ENCODE results near the gene LRRFIP2.

- TF ChIP-seq EZH2phosphoT487 (IDR thresholded peaks at IDR 0.05; ENCODE audit: borderline replicate concordance) = no peak
- no peak for TF ChIP-seq CTCF (conservative IDR thresholded peaks at IDR 0.05; ENCODE audit: low read length)
These were observed 100.2 kb downstream of the LRRFIP2 start for GRCh38 chr3:37074178-37074577.

All from Loucy (cell line).